Activated CD4-positive, alpha-beta T cell treated with anti-CD3 and anti-CD28 coated beads, Interleukin-2, amount 50 U/mL, for 4 hours (primary cell): Measurements from ENCODE around the gene UNKL.

Source experiments
- DNase-seq, 2 experiments: peaks; one replicate each; pipeline ENCODE4 v3.0.0-alpha.2; 2020

UNKL gene

GRCh38 chr16:1320658-1321240 lies 93.8 kb downstream of the UNKL start:
- DNase-seq = no peak

DNA sequence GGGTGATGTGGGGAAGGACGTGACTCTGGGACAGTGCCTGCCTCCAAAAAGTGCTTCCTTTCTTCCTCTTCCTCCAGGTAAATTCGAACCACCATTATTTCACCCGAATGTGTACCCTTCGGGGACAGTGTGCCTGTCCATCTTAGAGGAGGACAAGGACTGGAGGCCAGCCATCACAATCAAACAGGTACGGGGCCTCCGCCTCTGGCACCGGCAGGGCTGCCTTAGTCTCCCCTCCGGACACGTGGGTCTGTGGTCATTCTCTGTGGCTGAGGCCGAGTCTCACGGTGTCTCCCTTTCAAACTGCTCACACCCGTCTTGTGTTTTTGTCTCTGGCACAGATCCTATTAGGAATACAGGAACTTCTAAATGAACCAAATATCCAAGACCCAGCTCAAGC lies 94.4 kb downstream of the UNKL start:
- DNase-seq = no peak

GRCh38 chr16:1319041-1319440 lies 95.5 kb downstream of the UNKL start:
- no peak for DNase-seq

GRCh38 chr16:1318268-1318545 lies 96.3 kb downstream of the UNKL start:
- DNase-seq = no peak

GRCh38 chr16:1317479-1318267 lies 96.8 kb downstream of the UNKL start:
- no peak for DNase-seq

GRCh38 chr16:1316033-1316405 lies 98.5 kb downstream of the UNKL start:
- no peak for DNase-seq

DNA sequence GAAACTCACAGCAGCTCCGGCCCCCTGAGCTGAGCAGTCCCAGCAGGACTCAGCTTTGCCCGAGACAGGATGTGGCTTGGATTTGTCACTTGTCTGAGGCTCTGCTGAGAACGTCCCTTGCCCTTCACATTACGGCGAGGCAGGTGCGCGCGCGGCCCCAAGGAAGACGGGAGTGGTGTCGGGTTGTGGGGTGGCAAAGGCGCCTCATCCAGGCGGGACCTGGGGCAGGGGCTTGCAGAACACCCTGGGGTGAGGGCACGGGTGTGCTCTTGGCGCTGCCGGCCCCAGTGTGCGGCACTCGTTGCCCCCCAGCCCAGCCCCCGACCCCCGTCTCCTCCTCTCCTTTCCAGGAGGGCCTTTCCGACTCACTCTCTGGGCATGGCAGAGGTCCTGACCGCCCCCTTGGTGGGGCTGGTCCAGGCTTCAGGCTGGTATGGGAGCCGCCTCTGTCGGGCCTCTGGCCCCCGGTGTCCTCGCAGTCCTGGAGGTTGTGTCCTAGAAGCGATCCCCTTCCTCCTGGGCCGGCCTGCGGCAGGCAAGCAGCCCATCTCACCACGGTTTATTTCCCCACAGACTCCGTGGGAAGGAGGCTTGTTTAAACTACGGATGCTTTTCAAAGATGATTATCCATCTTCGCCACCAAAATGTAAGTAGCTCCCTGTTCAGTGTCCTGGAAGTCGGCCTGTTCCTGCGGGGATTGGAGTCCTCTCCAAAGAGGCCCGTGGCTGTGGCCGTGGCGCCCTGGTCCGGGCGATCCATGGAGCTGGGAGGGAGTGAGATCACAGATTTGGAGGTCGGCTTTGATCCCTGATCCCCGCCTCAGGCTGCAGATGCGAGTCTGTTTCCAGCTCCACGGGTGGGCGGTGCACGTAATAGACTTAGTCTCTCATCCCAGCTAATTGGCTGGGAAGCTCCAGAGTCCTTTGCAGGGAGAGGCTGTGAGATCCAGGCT lies 99.1 kb downstream of the UNKL start:
- no peak for DNase-seq

DNA sequence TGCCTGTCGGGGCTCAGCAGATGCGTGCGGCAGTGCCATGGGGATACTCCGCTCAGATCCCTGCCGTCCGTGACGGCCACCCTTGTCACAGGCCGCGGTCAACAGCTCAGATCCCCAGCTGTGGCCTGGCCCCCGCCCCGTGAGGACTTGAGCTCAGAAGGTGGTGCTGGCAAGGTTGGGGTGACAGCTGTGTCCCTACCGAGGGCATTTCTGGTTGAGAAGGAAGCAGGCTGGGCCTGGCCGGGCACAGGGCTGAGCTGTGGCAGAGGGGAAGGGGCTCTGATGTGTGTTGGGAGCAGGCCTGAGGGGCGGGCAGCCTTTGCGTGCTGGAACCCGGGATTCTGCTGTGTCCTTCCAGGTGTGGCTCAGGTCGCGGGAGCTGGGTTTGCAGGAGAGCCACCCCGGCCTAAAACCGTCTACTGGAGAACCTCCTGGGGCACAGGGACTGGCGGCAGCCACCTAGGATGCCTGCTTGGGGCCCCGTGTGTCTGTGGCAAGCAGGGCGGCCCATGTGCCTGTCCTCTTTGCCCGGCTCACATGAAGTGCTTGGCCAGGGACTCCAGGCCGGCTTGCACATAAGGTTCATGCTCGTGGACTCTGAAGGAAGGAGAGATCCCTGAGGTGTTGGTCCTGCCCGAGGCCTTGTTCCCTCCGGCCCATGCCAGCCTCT lies 100.0 kb downstream of the UNKL start:
- no peak for DNase-seq

- DNase-seq = no peak
Measured at GRCh38 chr16:1313721-1314369, 100.7 kb downstream of the UNKL start.
